NK-92 (cell line): ENCODE measurements around the gene HCN3.
"Not testable (repeated sequence)": the region's sequence is repeated elsewhere in the genome, so short reads cannot be mapped to it uniquely, and the experiment has no call there.

Experiments used
- DNase-seq: peaks from one replicate; lab custom pipeline; 2025; ENCODE audit not compliant: unreplicated experiment; lab: John Stamatoyannopoulos, UW

The HCN3 gene

GRCh38 chr1:155282488-155283091 is 5.3 kb downstream of the HCN3 start:
- DNase-seq = no peak

- no peak for DNase-seq
Measured at GRCh38 chr1:155284476-155284875, 7.2 kb downstream of the HCN3 start.

GRCh38 chr1:155285063-155285462 is 7.8 kb downstream of the HCN3 start:
- DNase-seq = no peak

- no peak for DNase-seq
Measured at GRCh38 chr1:155285631-155286044, 8.4 kb downstream of the HCN3 start.

- DNase-seq = no peak
Measured at GRCh38 chr1:155286544-155286943, 9.3 kb downstream of the HCN3 start.

GRCh38 chr1:155287987-155288543 is 10.8 kb downstream of the HCN3 start:
- no peak for DNase-seq

GRCh38 chr1:155291006-155291405 is 13.7 kb downstream of the HCN3 start:
- DNase-seq = not testable (repeated sequence)

- no peak for DNase-seq
Measured at GRCh38 chr1:155293086-155293749, 16.0 kb downstream of the HCN3 start.

- no peak for DNase-seq
Measured at GRCh38 chr1:155294520-155295182, 17.4 kb downstream of the HCN3 start.

- no peak for DNase-seq
Measured at GRCh38 chr1:155295183-155295941, 18.1 kb downstream of the HCN3 start.

- no peak for DNase-seq
Measured at GRCh38 chr1:155295942-155296267, 18.6 kb downstream of the HCN3 start.

- DNase-seq = no peak
Measured at GRCh38 chr1:155296661-155297060, 19.4 kb downstream of the HCN3 start.

- DNase-seq = no peak
Measured at GRCh38 chr1:155297384-155297783, 20.1 kb downstream of the HCN3 start.

GRCh38 chr1:155300024-155300423 is 22.8 kb downstream of the HCN3 start:
- DNase-seq = no peak

- no peak for DNase-seq
Measured at GRCh38 chr1:155300553-155301329, 23.5 kb downstream of the HCN3 start.

- no peak for DNase-seq
Measured at GRCh38 chr1:155301342-155301841, 24.1 kb downstream of the HCN3 start, which contains the start of gene PKLR. PKLR (minus strand) TSS chr1:155301438; CDS start chr1:155301395, 43 bp downstream.

- no peak for DNase-seq
Measured at GRCh38 chr1:155304558-155305063, 27.3 kb downstream of the HCN3 start.

GRCh38 chr1:155305881-155306391 is 28.7 kb downstream of the HCN3 start:
- DNase-seq = no peak

GRCh38 chr1:155307247-155307740 is 30.0 kb downstream of the HCN3 start:
- no peak for DNase-seq
